ENCODE measurements around the gene MX2.
A peak's percentile ranks its signal among the peaks of the same experiment; 100 is the strongest.
"Not testable (repeated sequence)": the region's sequence is repeated elsewhere in the genome, so short reads cannot be mapped to it uniquely, and the experiment has no call there.

The MX2 gene

DNA sequence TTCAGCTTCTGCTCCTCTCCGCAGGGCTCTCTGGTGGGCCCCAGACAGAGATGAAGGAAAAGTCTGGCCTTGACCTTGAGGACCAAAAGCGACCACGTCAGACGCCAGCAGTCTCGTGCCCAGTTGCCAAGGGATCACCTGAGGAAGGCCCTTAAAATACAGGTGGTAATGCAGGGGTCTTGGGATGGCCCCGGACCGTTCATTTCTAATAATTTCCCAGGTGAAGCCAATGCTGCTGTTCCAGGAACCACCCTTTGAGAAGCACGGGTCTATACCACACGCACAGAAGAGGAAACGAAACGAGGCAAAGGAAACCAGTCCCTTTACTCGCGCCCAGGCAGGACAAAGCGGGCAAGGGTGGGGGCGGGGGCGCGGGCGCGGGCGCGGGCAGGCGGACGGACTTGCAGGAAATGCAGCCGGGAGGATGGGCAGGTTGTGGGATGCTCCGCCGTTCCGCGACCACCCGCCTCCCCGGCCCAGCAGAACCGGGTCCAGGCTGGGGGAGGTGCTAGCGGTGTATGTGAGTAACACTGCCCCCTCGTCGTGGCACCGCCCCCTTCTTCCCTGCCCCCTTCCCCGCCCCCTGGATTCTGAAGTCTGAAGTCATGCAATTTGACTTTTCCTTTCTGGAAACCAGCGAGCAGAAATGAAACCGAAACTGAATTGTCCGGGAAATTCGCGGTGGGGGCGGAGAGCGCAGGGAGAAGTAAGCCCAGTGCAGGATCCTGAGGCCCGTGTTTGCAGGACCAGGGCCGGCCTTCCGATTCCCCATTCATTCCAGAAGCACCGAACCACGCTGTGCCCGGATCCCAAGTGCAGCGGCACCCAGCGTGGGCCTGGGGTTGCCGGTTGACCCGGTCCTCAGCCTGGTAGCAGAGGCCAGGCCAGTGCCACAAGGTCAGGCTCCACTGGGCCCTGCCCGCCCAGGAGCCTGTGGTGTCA is 58.4 kb downstream of the MX2 start:
- peak; percentile 92 for DNase-seq

DNA sequence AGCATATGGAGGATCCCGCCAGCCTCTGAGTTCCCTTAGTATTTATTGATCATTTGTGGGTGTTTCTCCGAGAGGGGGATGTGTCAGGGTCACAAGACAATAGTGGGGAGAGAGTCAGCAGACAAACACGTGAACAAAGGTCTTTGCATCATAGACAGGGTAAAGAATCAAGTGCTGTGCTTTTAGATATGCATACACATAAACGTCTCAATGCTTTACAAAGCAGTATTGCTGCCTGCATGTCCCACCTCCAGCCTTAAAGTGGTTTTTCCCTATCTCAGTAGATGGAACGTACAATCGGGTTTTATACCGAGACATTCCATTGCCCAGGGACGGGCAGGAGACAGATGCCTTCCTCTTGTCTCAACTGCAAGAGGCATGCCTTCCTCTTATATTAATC is 59.2 kb downstream of the MX2 start:
- not testable (repeated sequence) for DNase-seq

DNA sequence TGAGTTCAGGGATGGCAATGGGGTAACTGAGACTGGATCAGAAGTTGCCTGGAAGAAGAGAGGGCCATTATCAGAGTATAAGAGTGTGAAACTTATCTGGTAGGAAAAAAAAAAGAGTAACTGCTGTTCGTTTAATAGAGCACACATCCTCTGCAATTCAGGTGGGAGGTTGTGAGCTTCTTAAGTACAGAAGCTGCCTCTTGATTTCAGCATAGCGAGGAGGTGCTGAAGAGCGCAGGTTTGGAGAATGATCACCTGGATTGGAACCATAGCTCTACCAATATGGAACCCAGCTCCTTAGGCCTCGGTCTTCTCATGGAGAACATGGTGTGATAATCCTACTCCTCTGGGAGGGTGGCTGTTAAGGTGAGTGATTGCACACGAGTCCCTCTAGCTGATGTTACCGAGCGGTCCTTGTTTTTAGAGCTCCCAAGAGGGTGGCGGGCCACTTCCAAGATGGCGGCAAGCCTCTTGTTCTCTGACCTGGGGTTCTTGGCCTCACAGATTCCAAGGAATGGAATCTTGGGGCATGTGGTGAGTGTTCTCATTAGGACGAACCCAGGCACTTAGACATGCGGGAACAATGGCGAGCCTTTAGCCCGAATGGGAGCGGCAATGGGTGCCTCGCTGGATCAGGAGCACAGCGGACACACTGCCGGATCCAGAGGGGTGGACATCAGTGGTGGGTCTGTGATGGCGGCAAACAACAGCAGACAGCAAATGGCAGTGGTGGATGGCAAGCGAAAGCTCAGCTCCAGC is 60.9 kb downstream of the MX2 start:
- no peak for DNase-seq

DNA sequence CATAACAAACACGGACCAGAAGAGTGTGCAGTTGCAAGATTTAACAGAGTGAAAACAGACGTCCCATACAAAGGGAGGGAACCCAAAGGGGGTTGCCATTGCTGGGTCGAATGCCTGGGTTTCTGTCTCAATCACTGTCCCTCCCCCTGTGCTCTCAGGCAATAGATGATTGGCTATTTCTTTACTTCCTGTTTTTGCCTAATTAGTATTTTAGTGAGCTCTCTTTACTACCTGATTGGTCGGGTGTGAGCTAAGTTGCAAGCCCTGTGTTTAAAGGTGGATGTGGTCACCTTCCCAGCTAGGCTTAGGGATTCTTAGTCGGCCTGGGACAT is 61.4 kb downstream of the MX2 start:
- not testable (repeated sequence) for DNase-seq

DNA sequence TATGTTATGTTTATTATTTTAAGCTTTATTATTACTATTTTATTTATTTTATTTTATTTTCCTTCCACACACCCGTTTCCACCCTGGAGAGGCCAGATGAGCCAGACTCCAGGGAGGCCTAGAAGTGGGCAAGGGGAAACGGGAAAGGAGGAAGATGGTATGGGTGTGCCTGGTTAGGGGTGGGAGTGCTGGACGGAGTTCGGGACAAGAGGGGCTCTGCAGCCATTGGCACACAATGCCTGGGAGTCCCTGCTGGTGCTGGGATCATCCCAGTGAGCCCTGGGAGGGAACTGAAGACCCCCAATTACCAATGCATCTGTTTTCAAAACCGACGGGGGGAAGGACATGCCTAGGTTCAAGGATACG is 63.7 kb downstream of the MX2 start:
- DNase-seq: no peak

DNA sequence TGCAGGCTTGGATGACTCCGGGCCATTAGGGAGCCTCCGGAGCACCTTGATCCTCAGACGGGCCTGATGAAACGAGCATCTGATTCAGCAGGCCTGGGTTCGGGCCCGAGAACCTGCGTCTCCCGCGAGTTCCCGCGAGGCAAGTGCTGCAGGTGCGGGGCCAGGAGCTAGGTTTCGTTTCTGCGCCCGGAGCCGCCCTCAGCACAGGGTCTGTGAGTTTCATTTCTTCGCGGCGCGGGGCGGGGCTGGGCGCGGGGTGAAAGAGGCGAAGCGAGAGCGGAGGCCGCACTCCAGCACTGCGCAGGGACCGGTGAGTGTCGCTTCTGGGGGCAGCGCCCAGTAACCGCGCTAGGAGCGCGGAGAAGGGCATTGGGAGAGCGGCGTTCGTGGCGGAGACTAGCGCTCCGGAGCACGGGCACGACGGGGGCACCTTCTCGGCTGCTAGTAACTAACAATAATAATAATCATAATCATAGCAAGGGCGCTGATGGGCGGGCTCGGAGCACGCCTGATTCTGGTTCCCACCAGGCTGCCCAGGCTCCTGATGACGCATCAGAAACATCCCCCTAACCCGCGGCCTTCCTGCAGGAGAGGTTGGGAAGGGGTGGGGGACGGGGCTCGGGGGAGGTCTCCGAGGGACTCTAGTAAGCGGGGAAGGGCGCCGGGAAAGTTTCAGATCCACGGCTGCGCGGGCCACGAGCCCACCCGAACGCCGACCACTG is 64.3 kb downstream of the MX2 start, which contains the start of gene MX1:
MX1 (plus strand) TSS at position 286 of the 722 bp plus-strand sequence. CDS start 5,832 bp downstream, outside the sequence.
- peak; percentile 60 for DNase-seq

DNA sequence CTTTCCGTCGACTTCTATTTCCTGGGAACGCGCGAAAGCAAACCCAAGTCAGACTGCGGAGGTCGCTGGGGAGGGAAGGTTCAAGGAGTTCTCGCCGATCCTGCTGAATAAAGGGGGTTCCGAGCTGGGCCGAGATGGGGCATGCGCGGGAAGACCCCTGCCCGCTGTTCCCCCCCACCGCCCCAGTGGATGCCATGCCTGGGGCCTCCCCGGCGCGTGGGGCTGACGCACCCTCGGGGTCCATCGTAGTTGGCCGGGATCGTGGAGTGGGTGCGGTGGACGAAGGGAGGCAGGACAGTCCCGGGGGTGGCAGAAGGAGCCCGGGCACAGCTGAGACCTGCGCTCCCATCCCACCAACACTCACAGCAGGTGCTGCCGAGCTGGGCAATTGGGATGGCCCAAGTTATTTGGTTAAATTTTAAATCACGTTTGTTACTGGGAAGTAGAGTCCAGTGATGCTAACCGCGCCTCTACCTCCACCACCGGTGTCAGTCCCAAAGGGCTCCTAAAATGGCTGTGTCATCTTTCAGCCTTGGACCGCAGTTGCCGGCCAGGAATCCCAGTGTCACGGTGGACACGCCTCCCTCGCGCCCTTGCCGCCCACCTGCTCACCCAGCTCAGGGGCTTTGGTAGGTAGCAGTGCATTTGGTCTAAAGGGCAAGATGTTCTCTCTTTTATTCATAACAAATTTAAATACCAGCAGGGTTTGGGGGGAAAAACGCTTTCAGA is 65.0 kb downstream of the MX2 start:
- DNase-seq: no peak

DNA sequence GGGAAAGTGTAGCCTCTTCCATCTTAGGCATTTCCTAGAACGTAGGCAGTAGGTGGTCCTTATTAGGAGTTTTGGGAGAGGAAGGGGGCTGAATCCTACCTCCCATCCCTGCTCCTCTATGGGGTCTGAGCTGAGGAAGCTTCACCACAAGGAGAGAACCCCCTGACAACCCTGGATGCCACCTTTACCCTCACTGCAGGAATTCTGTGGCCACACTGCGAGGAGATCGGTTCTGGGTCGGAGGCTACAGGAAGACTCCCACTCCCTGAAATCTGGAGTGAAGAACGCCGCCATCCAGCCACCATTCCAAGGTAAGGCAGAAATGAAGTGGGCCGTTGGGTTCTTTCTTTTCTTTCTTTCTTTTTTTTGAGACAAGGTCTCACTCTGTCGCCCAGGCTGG is 65.7 kb downstream of the MX2 start:
- DNase-seq: no peak

DNA sequence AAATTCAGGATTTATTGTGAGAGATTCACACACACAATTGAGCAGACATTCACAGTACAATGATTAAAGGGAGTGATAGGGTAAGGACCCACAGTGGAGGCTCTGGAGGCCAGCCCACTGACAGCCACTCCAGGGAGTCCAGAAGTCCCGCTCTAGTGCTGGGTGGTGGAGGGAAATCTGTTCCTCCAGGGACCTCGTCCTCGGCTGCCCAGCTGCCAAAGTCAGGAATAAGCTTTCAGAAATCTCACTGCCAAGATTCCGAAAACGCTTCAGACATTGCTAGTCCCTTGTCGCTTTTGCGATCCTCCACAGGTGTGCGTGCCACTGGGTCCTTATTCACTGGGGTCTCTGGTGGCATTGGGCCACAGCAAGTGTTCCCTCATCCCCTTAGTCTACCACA is 66.5 kb downstream of the MX2 start:
- no peak for DNase-seq

DNA sequence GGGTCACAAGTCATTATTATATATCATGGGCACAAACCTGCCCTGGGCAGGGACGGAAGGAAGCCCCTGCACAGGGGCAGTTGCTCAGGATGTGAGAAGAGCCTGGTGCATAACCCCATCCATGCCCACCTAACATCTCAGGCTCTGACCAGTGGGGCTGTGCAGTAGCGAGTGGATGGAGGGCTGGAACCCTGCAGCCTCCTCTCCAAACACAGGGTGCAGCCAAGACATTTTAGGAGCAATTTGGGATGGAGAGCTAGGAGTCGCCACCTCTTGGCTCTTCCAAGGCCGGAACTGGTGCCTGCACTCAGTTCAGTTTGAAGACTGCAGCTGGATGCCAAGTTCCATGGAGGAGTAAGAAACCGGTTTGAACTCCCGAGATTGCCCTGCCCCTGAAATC is 67.0 kb downstream of the MX2 start:
- no peak for DNase-seq

DNA sequence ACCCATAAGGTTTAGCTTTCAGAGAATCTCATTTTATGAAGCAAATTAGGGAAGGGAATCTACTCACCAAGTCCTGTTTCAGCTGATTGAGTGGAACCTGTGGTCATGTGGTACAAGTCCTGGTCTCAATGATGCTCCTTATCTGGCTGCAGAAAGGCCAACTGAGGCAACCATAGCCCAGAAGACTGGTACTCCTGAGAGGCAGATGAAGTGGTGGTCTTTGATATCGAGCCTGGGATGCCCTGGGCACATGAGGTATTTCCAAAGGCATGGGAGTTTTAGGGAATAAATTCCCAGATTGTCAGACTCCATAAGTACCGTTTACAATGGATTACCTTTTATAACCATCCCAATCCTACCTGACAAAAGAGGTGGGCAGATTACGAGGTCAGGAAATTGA is 67.5 kb downstream of the MX2 start:
- DNase-seq: no peak

DNA sequence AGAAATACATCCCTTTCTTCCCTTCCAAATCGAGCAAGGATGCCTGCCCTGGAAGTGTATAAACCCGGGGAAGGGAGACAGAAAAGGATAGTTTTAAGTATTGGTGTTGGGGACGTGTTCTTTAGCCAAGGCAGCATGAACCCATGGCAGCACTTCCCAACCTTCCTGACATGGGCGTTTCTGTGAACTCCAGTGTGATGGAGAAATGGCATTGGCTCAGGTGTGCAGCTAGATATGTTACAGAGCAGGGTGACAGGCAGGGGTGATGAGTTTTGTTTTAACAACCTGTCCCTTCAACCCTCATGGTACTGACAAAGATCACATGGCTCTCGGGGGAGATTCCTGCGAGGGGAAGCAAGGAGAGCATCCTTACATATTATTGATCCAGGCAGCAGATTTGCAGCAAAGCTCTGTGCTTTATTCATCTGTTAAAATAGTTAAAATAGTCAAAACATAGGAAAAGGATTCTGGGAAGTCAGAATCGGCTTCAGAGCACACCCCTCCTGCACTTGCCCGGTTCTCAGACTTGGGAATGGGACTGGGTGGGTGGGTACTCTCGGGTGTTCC is 68.2 kb downstream of the MX2 start:
- DNase-seq: no peak

DNA sequence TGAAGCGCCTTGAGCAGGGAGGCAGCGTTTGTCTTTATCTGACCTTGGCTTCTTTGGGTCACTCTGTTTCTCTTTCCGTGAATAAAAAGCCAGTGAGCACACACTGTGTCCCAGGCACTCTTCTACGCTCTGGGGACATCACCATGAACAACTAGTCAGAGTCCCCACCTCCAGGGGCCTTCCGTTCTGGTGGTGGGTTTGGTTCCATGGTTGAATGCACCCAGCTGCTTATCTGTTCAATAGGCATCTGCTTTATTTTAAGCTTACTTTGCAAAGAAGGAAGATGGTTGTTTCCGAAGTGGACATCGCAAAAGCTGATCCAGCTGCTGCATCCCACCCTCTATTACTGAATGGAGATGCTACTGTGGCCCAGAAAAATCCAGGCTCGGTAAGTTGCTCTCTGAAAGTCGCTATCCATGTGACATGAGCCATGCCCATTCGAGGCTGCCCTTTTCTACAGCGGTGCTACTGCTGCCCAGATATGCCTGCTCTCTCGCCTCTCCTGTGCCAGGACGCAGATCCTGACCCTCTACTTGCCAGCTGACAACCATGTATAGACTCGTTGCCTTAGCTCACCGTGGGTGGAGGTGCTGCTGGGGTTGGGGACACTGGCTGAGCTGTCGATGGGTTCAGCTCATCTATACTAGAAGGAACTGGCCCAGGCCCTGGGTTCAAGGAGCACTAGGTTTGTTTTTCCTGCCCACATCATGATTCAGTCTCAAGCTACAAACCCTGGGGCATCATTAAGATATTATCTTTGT is 70.1 kb downstream of the MX2 start:
- no peak for DNase-seq

DNA sequence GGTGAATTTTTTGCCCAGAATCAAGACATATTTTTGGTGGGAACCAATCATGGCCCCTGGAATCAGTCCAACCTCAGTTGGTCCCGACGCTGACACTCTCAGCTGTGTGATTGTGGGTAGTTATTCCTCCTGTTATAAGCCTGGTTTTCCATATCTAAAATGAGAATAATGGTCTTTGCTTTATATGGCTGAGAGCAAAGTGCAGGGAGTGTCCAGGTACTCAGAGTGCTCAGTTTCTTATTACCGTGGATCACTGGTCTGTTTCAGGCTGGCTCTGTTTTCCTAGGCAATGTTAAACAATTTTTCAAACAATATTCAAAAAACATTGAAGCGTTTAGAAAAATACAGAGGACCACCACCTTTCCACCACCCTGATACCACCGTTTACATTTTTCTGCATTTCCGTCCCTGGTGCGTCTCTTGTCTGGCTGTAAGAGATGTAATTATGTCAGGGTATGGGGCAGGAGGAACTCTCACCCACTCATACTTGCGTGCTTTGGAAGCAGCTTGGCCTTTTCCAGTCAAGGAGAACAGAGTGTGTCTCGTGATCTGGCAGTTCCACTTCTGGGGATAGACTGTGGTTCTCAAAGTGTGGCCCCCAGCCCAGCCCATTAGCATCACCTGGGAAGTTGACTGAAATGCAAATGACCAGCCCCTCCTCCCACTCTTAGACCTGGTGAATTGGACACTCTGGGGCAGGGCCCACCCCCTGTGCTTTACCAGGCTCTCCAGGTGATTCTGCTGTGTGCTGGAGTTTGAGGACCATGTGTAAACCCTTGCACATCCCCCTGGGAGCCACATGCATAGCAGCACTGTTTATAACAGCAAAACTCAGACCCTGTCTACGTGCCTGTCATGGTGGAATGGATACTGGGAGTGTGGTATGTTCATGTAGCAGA is 71.0 kb downstream of the MX2 start:
- no peak for DNase-seq

DNA sequence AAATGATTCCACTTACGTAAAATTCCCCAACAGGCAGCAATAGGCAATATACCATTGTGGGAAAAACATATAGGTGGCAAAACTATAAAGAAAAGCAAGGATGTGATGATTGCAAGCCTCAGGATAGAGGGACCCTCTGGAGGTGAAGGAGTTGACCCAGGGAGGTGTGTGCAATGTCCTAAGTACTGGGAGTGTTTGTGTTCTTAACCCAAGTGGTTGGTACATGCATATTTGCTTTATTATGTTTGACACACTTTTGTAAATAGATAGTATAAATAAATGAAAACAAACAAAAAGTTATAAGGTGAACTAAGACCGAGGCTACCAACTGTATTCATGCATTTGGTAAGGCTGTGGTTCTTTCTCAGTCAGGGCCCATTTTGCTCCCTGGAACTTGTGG is 71.7 kb downstream of the MX2 start:
- no peak for DNase-seq

DNA sequence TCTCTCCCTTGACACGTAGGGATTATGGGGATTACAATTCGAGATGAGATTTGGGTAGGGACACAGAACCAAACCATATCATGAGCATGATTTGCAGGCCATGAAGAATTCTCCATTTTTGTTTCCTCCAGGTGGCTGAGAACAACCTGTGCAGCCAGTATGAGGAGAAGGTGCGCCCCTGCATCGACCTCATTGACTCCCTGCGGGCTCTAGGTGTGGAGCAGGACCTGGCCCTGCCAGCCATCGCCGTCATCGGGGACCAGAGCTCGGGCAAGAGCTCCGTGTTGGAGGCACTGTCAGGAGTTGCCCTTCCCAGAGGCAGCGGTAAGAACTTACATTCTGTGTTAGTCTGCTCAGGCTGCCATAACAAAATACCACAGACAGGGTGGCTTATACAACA is 73.9 kb downstream of the MX2 start:
- DNase-seq: no peak

DNA sequence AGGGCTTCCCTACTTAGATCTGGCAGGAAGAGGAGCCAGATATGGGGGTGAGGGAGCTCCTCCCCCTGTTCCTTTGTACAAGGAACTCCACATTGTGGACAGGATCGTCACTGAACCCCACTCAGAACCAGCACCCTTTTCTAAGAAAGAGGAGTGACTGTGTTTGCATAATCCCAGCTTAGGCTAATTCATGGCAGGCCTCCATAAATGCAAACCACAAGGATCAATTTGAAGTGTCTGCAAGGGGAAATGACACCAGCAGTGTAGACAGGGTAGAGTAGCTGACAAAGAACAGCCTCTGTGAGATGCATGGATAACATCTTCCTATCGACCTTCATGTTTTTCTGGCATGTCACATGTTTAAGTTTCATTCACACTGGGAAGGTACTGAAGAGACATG is 75.9 kb downstream of the MX2 start:
- DNase-seq: no peak

DNA sequence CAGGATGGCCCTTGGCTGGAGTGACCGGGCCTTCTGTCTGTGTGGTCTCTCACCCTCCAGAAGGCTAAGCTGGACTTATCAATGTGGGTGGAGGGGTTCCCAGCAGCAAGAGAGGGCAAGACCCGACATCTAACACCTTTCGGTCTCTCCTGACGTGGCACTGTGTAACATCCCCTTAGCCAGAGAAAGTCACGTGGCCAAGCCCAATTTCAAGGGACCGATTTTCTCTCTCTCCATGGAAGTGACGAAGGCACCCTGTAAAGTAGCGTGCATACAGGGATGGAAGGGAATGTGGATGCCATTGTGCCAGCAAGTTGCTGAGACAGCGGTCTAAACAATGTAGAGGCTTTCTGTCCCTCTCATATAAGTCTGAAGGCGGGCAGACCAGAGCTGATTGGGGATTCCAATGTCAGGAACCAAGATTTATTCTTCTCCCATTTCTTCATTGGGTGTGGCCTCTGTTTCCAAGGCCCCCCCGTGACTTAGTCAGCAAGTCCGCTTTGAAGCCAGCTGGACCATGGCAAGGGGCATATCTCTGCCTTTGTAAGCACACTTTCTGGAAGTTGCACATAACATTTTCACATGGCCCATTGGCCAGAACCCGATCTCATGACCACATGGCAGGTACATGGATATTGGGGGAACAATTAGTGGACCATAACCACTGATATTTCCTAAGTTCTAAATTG is 76.7 kb downstream of the MX2 start:
- DNase-seq: no peak

DNA sequence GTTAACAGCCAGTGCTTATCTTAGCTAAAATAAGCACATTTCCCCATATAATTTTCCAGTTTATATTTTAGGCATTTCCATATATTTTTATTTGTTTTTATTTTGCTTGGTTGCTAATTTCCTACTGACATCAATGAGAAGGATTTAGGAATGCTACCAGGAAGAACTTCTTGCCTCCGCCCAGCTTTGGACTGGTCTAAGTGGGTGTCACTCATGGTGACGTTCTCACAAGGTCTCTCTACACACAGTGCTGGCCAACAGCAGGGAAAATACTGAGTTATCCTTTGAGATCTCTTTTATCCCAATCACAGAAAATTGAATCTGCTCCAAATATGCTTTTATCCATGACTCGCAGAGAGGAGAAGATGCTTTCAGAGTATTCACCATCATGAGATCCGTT is 77.4 kb downstream of the MX2 start:
- DNase-seq: no peak

DNA sequence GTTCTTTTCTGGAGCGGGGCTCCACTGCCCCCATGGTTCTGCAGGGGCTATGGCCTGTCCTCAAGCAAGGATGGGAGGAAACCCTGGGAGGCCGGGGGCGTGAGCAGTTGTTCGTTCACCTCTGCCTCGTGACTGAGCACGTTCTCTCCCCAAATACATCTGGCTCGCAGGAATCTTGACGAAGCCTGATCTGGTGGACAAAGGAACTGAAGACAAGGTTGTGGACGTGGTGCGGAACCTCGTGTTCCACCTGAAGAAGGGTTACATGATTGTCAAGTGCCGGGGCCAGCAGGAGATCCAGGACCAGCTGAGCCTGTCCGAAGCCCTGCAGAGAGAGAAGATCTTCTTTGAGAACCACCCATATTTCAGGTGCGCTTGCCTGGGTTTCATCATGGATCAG is 79.7 kb downstream of the MX2 start:
- no peak for DNase-seq

Data from right forelimb (tissue), 1 donor.